ENCODE data around the gene CBFB.

Gene CBFB

GRCh38 chr16:67016681-67017420 is 12.1 kb upstream of the CBFB start:
- no peak for DNase-seq (ENCODE audit: low read depth in 2 of 2)

GRCh38 chr16:67017421-67017750 is 11.6 kb upstream of the CBFB start:
- no peak for DNase-seq (ENCODE audit: low read depth in 2 of 2)

GRCh38 chr16:67017810-67018488 is 11.0 kb upstream of the CBFB start:
- peak; percentile 64 to 69 for DNase-seq (ENCODE audit: low read depth in 2 of 2)

- no peak for DNase-seq (ENCODE audit: low read depth in 2 of 2)
Measured at GRCh38 chr16:67019171-67019570, 9.8 kb upstream of the CBFB start.

- no peak for DNase-seq (ENCODE audit: low read depth in 2 of 2)
Measured at GRCh38 chr16:67021321-67021720, 7.6 kb upstream of the CBFB start.

GRCh38 chr16:67022531-67023214 is 6.3 kb upstream of the CBFB start:
- DNase-seq (ENCODE audit: low read depth in 2 of 2), result no peak

GRCh38 chr16:67023689-67024088 is 5.3 kb upstream of the CBFB start:
- no peak for DNase-seq (ENCODE audit: low read depth in 2 of 2)

GRCh38 chr16:67024384-67025209 is 4.4 kb upstream of the CBFB start:
- DNase-seq (ENCODE audit: low read depth in 2 of 2), result no peak

- no peak for DNase-seq (ENCODE audit: low read depth in 2 of 2)
Measured at GRCh38 chr16:67025210-67025550, 3.8 kb upstream of the CBFB start.

- DNase-seq (ENCODE audit: low read depth in 2 of 2), result no peak
Measured at GRCh38 chr16:67026570-67026969, 2.4 kb upstream of the CBFB start.

- DNase-seq (ENCODE audit: low read depth in 2 of 2), result no peak
Measured at GRCh38 chr16:67027046-67027445, 1.9 kb upstream of the CBFB start.

- no peak for DNase-seq (ENCODE audit: low read depth in 2 of 2)
Measured at GRCh38 chr16:67028167-67028695, 718 bp upstream of the CBFB start.

- DNase-seq (ENCODE audit: low read depth in 2 of 2), result peak; percentile 27 to 36
Measured at GRCh38 chr16:67029254-67030096, 526 bp downstream of the CBFB start.

- no peak for DNase-seq (ENCODE audit: low read depth in 2 of 2)
Measured at GRCh38 chr16:67030221-67030962, 1.4 kb downstream of the CBFB start.

- no peak for DNase-seq (ENCODE audit: low read depth in 2 of 2)
Measured at GRCh38 chr16:67034487-67034886, 5.5 kb downstream of the CBFB start.

GRCh38 chr16:67035364-67035763 is 6.4 kb downstream of the CBFB start:
- DNase-seq (ENCODE audit: low read depth in 2 of 2), result no peak

- no peak for DNase-seq (ENCODE audit: low read depth in 2 of 2)
Measured at GRCh38 chr16:67036323-67036741, 7.4 kb downstream of the CBFB start.

GRCh38 chr16:67039260-67040020 is 10.5 kb downstream of the CBFB start:
- DNase-seq (ENCODE audit: low read depth in 2 of 2), result no peak

GRCh38 chr16:67040166-67040565 is 11.2 kb downstream of the CBFB start:
- no peak for DNase-seq (ENCODE audit: low read depth in 2 of 2)

- DNase-seq (ENCODE audit: low read depth in 2 of 2), result no peak
Measured at GRCh38 chr16:67040906-67041305, 12.0 kb downstream of the CBFB start.
